Measurements from ENCODE around the gene INPP5A.

INPP5A gene

DNA sequence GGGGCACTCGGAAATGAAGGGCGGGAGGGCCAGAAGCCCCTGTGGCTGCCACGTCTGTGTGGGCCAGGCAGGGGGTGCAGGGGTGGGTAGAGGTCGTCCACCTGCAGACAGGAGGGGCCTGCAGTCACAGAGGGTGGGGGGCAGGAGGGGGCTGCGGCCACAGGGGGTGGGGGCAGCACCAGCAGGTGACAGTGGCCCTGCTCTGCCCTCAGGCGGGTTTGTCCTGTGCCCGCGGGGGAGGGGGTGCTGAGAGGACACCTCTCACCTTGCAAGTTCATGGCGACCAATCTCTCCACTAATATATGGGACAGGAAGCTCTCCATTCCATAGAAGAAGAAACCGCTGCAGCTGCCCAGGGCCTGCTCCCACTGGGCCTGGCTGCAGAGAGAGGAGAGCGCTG lies 274.9 kb downstream of the INPP5A start:
- H3K36me3 ChIP-seq (replicated peaks) = no peaks in the 10 kb centered on the region
- TF ChIP-seq, protein P1, sequence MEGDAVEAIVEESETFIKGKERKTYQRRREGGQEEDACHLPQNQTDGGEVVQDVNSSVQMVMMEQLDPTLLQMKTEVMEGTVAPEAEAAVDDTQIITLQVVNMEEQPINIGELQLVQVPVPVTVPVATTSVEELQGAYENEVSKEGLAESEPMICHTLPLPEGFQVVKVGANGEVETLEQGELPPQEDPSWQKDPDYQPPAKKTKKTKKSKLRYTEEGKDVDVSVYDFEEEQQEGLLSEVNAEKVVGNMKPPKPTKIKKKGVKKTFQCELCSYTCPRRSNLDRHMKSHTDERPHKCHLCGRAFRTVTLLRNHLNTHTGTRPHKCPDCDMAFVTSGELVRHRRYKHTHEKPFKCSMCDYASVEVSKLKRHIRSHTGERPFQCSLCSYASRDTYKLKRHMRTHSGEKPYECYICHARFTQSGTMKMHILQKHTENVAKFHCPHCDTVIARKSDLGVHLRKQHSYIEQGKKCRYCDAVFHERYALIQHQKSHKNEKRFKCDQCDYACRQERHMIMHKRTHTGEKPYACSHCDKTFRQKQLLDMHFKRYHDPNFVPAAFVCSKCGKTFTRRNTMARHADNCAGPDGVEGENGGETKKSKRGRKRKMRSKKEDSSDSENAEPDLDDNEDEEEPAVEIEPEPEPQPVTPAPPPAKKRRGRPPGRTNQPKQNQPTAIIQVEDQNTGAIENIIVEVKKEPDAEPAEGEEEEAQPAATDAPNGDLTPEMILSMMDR (IDR thresholded peaks at IDR 0.05; ENCODE audit: low read depth, low read length, missing control alignments) = no peak
- no peaks in the 10 kb centered on the region for H3K27me3 ChIP-seq (replicated peaks)
- no peak overlapping the region for H3K27ac ChIP-seq
- DNase-seq = no peak
- in situ Hi-C loops (cut with HindIII; ENCODE audit: low pct_ligation_motif_present, low sequenced_read_pairs) = no loop called here
- H3K4me3 ChIP-seq (ENCODE audit: low read depth, low read length) = no peak overlapping the region

DNA sequence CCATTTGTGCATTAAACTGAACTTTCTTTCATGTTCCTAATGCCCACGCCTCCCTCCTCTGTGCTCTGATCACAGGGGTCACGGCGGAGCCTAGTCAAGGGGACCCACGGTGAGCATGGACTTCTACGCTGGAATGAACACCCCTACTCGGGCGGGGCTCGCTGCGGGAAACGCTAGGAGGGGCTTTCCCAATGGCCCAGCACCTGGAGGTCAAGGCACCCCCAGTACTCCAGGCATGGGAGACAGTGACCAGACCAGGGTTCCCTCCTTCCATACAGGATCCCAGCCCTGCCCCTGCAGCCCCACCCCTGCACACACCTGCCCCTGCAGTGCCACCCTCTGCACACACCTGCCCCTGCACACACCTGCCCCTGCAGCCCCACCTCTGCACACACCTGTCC lies 275.4 kb downstream of the INPP5A start:
- TF ChIP-seq, protein P1 (IDR thresholded peaks at IDR 0.05; ENCODE audit: low read depth, low read length, missing control alignments) = no peak
- H3K27ac ChIP-seq = no peak overlapping the region
- no peak overlapping the region for H3K4me3 ChIP-seq (ENCODE audit: low read depth, low read length)
- no peaks in the 10 kb centered on the region for H3K27me3 ChIP-seq (replicated peaks)
- H3K36me3 ChIP-seq (replicated peaks) = no peaks in the 10 kb centered on the region
- DNase-seq = no peak
- in situ Hi-C loops (cut with HindIII; ENCODE audit: low pct_ligation_motif_present, low sequenced_read_pairs) = no loop called here

DNA sequence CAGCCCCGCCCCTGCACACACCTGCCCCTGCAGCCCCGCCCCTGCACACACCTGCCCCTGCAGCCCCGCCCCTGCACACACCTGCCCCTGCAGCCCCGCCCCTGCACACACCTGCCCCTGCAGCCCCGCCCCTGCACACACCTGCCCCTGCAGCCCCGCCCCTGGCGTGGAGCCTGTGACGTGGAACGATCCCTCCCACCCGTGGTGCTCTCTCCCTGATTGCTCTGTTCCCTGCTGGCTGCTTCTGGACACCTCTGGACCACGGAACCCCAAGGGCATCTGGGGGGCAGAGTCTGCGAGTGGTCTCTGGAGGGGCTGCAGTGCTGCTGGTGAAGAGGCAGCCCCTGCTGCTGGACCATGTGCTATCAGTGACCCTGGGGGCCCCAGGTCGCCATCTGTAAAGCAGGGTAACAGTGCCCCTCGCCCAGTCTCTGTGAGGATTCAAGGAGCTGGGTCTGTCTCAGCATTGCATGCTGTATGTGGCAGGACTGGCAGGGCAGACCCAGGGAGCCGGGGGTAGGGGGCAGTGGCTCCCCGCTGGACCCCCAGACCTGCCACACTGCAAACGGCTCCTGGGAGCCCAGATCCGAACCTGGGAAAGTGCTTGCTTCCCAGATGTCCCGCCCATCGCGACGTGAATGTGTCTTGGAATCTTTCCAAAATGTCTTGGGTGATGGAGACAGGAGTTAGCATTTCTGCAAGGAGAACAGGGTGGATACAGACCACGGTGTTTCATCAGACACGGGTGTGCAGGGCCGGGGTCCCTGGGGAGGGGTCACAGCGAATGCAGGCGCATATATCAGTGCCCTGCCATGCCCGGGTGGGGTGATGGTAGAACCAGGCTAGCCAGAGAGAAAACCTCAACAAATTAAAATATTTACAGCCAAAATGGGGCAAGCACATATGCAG lies 276.2 kb downstream of the INPP5A start:
- H3K4me3 ChIP-seq (ENCODE audit: low read depth, low read length) = no peak overlapping the region
- H3K36me3 ChIP-seq (replicated peaks) = no peaks in the 10 kb centered on the region
- TF ChIP-seq, protein P1 (IDR thresholded peaks at IDR 0.05; ENCODE audit: low read depth, low read length, missing control alignments) = no peak
- H3K27ac ChIP-seq = no peak overlapping the region
- no peaks in the 10 kb centered on the region for H3K27me3 ChIP-seq (replicated peaks)
- in situ Hi-C loops (cut with HindIII; ENCODE audit: low pct_ligation_motif_present, low sequenced_read_pairs) = no loop called here
- DNase-seq = no peak

DNA sequence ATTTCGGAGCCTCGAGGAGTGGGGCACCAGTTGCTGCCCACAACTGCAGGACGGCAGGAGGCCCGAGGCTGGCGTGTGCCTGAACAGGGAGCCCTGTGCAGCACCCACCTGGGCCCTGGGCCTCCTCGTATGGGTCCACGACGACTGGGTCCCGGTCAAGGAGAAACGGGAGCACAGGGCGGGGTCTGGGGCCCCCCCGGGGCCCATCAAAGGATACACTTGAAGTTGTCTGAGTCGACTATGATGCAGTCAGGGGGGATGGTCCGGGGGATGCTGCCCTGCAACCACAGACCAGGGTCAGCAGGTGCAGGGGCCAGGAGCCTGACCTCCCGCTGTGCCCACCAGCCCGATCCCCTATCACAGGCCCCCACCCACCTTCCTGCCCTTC lies 276.9 kb downstream of the INPP5A start:
- in situ Hi-C loops (cut with HindIII; ENCODE audit: low pct_ligation_motif_present, low sequenced_read_pairs) = no loop called here
- Histone ChIP-seq H3K27ac (no peak overlapping the region), H3K36me3 (replicated peaks) (no peaks in the 10 kb centered on the region), H3K4me3 (ENCODE audit: low read depth, low read length) (no peak overlapping the region), H3K27me3 (replicated peaks) (no peaks in the 10 kb centered on the region)
- no peak for DNase-seq
- TF ChIP-seq, protein P1 (IDR thresholded peaks at IDR 0.05; ENCODE audit: low read depth, low read length, missing control alignments) = no peak

DNA sequence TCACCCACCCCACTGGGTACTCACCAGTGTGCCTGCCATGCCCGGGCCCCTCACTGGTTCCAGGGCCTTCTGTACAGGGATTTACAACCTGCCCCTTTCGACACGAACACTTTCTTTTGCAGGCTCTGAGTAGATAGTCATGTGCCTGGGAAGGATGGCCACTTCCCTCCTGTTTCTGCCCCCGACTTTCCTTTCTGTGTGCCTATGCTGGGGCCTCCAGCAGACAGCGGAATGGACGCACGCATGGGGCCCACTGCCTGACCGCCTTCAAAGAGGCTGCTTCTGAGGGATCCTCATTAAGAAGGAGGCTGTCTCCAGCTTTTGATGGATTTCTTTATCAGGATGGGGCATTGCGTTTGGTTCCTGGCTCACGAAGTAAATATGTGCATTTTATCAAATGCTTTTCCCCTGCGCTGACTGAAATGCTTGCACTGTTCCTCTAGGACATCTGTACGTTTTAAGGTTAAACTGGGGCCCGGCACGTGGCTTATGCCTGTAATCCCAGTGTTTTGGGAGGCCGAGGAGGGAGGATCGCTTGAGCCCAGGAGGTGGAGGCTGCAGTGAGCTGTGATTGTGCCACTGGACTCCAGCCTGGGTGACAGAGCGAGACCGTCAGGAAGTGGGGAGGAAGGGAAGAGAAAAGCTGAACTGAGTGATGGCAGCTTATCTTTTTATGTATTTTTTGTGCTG lies 277.7 kb downstream of the INPP5A start:
- no peaks in the 10 kb centered on the region for H3K36me3 ChIP-seq (replicated peaks)
- no peak overlapping the region for H3K4me3 ChIP-seq (ENCODE audit: low read depth, low read length)
- DNase-seq = no peak
- no peaks in the 10 kb centered on the region for H3K27me3 ChIP-seq (replicated peaks)
- TF ChIP-seq, protein P1 (IDR thresholded peaks at IDR 0.05; ENCODE audit: low read depth, low read length, missing control alignments) = no peak
- in situ Hi-C loops (cut with HindIII; ENCODE audit: low pct_ligation_motif_present, low sequenced_read_pairs) = no loop called here
- no peak overlapping the region for H3K27ac ChIP-seq
